BJ (cell line): ENCODE results near the gene ENTPD8. TPM values are rescaled to one million over a fixed set of nuclear protein-coding genes. Genes with fewer than 3 reads are reported as not detected.

Source experiments
- CTCF ChIA-PET: fragments of 350-600 bp; formaldehyde crosslinking; extraction: SDS; loops from one replicate; lab custom pipeline; 2021; ENCODE audit warnings: antibody characterized with exemption, inconsistent platforms; lab: Yijun Ruan, JAX
- POLR2A ChIA-PET: fragments of 300-600 bp; sonication (Branson Sonifier 250); formaldehyde crosslinking; extraction: SDS; loops from one replicate; lab custom pipeline; 2021; ENCODE audit warnings: antibody characterized with exemption; lab: Charles Lee
- DNase-seq: peaks from one replicate; pipeline ENCODE4 v3.0.0-alpha.2; 2011; ENCODE audit warnings: low read depth
- H3K27me3 ChIP-seq: 2 replicates; pipeline ENCODE4 v1.6.0; 2011; ENCODE audit warnings: low read length; ENCODE audit not compliant: control insufficient read depth, insufficient read depth
- H3K36me3 ChIP-seq: 2 replicates; pipeline ENCODE4 v1.5.1; 2011; ENCODE audit warnings: low read length; ENCODE audit not compliant: control insufficient read depth, insufficient read depth
- H3K4me3 ChIP-seq: 2 replicates; pipeline ENCODE4 v1.5.1; 2011; ENCODE audit warnings: low read depth, mild to moderate bottlenecking, control low read depth, low read length
- polyA plus RNA-seq: library from polyadenylated mRNA; depleted of rRNA; stranded (reverse); fragments of >200 nt; gene quantifications from 2 replicates; pipeline ENCODE4 v1.2.3, GENCODE V29; 2011
- TF ChIP-seq, protein P1 (sequence below): IDR thresholded peaks from 2 replicates; pipeline ENCODE4 v1.5.1; 2011; ENCODE audit warnings: low read depth, mild to moderate bottlenecking, control low read depth, inconsistent platforms, low read length, moderate library complexity; ENCODE audit not compliant: insufficient read depth

Gene ENTPD8
- polyA plus RNA-seq, 1 experiment, result not detected

DNA sequence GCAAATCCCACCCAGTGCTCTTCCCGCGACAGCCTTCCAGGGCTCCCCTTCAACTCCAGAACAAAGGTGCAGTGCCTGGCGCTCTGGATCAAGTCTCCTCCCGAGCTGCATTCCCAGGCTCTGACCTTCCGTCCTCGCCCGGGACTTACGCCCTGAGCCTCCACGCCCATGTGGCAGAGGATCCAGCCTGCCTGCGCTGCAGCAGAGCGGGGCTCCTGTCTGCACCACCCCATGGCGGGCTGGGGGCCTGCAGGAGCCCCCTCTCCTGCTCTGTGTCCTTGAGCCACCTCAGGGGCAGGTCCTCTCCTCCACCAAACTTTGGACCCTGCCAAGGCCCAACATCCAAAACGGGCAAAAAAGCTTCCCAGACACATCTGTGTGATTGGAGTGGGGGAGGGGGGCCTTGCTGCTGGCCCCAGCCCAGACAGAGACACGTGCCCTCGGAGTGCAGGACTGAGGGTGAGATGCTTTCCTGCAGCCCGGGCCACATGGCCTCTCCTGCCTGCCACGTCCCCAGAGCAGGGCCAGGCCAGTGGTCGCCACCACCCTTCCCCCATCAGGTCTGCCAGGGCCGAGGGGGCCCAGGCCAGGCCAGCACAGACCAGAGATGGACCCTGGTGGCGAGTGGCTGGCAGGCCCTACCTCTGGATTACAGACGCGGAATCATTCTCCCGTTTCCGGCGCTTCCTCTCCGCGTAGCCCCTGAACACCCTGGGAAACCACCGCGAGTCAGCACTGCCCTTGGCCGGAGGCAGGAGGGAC, 13.6 kb upstream of the ENTPD8 start:
- no peak overlapping the region for H3K4me3 ChIP-seq
- ChIA-PET POLR2A (no interaction called here), CTCF (interaction anchor here (0.9 kb wide), 1 partner anchor 80 kb away, joined by 3 read pairs; no protein-coding TSS in a partner anchor)
- TF ChIP-seq, protein P1, sequence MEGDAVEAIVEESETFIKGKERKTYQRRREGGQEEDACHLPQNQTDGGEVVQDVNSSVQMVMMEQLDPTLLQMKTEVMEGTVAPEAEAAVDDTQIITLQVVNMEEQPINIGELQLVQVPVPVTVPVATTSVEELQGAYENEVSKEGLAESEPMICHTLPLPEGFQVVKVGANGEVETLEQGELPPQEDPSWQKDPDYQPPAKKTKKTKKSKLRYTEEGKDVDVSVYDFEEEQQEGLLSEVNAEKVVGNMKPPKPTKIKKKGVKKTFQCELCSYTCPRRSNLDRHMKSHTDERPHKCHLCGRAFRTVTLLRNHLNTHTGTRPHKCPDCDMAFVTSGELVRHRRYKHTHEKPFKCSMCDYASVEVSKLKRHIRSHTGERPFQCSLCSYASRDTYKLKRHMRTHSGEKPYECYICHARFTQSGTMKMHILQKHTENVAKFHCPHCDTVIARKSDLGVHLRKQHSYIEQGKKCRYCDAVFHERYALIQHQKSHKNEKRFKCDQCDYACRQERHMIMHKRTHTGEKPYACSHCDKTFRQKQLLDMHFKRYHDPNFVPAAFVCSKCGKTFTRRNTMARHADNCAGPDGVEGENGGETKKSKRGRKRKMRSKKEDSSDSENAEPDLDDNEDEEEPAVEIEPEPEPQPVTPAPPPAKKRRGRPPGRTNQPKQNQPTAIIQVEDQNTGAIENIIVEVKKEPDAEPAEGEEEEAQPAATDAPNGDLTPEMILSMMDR, result no peak
- no peak for DNase-seq
- no peaks in the 10 kb centered on the region for H3K27me3 ChIP-seq
- H3K36me3 ChIP-seq, result peaks cover 20% of the 10 kb centered on the region

DNA sequence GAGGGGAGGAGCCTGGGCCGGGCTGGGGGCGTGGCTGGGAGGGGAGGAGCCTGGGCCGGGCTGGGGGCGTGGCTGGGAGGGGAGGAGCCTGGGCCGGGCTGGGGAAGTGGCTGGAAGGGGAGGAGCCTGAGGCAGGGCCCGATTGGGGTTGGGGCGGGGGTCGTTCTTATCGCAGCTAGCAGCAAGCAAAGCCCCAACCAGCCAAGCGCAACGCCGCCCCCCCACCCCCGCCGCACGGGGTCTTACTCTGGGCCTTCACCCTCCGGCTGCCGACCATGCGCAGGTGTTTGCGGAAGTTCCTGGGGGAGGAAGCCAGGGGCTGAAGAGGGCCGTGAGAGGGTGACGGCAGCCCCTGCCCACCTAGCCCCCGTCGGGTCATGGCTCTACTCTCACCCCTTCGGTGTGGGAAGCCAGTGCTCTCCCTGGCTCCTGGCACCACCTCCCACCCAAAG, 13.0 kb upstream of the ENTPD8 start:
- H3K36me3 ChIP-seq, result peaks cover 24% of the 10 kb centered on the region
- H3K4me3 ChIP-seq, result no peak overlapping the region
- CTCF ChIA-PET, result interaction anchor here (0.9 to 1.7 kb wide), 3 partner anchors 11 to 81 kb away, joined by 3 to 5 read pairs (median 4); partner anchors contain the start of genes EXD3 and NOXA1
- TF ChIP-seq, protein P1, result no peak
- POLR2A ChIA-PET, result no interaction called here
- no peak for DNase-seq
- H3K27me3 ChIP-seq, result no peaks in the 10 kb centered on the region

DNA sequence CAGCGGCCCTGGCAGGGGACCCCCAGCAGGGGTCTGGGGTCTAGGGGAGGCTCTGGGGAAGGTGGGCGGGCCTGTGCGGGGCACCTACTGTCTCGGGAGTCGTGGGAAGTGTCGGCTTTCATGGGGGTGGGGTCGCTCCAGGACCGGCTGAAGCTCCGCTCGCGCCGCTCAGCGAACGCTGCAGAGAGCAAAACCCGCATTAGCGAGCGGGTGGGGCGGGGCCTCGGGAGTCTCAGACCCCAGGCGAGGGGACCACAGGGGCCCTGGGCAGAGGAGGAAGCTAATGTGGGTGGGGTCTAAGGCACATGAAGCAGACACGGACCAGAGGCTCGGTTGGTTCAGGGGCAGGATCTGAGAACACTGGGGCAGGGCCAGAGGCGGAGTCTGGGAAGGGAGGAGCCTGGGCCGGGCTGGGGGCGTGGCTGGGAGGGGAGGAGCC, 12.5 kb upstream of the ENTPD8 start:
- TF ChIP-seq, protein P1, result no peak
- CTCF ChIA-PET, result interaction anchor here (0.9 to 1.7 kb wide), 3 partner anchors 10 to 81 kb away, joined by 3 to 5 read pairs (median 4); partner anchors contain the start of genes EXD3 and NOXA1
- Histone ChIP-seq H3K27me3 (no peaks in the 10 kb centered on the region), H3K4me3 (peak overlapping the region; percentile 33), H3K36me3 (peaks cover 26% of the 10 kb centered on the region)
- DNase-seq, result no peak
- POLR2A ChIA-PET, result no interaction called here

DNA sequence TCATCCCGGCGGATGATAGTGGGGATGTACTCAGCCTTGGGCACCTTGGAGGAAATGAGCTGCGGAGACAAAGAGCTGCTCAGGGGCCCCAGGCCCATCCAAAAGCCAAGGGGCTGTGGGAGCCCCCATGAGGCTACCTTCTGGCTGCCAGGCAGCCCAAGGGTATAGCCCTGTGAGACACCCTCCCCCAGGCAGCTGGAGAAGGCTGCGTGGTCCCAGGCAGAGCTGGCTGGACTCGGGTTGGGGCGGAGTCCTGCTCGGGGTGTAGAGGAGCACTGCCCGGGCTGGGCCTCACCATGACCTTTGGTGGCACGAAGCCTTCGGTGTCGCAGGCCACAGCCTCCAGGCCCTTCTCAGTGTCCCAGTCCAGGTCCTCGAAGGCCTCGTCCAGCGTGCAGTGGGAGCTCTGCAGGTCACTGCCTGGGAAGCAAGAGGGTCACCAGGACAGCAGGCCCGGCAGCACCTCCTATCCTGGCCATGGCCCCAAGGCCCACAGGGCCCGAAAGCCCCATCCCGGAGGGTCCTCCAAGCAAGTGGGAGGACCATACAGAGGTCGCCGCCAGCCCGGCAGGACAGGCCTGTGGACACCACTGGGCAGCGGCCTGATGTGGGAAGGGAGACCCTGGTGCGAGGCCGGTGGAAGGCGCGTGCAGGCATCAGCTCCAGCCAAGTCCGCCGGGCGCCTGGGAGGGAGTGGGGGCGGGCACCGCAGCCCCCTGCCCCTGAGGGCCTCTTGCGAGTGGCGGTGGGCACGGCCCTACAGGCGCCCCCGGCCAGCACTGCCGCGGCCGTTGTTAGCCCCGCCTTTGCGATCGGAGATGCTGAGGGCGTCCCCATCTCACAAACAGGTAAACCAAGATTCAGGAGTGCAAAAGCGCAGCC, 11.8 kb upstream of the ENTPD8 start:
- DNase-seq, result no peak
- ChIA-PET CTCF (interaction anchor here (1.5 to 1.7 kb wide), 2 partner anchors 10 to 30 kb away, joined by 4 to 5 read pairs; partner anchors contain the start of genes EXD3 and NOXA1), POLR2A (no interaction called here)
- H3K27me3 ChIP-seq, result no peaks in the 10 kb centered on the region
- TF ChIP-seq, protein P1, result no peak
- H3K36me3 ChIP-seq, result peaks cover 28% of the 10 kb centered on the region
- peak overlapping the region; percentile 33 for H3K4me3 ChIP-seq
